Smooth muscle cell (in vitro differentiated cells): ENCODE data around the gene RBPJL. TPM values are rescaled to one million over a fixed set of nuclear protein-coding genes. Genes with fewer than 3 reads are reported as not detected.

Experiments
- DNase-seq: peaks from one replicate; lab custom pipeline; 2025; ENCODE audit not compliant: unreplicated experiment; lab: John Stamatoyannopoulos, UW
- H2AFZ ChIP-seq: fragments of 200-600 bp; sonication (generic); 2 replicates; pipeline ENCODE4 v1.6.0; 2016; ENCODE audit warnings: antibody characterized with exemption, low read depth, mild to moderate bottlenecking
- H3F3A ChIP-seq: fragments of 200-600 bp; sonication (generic); 2 replicates; pipeline ENCODE4 v1.6.0; 2017; ENCODE audit warnings: antibody characterized with exemption, low read depth
- H3K27ac ChIP-seq: fragments of 200-600 bp; sonication (generic); 2 replicates; pipeline ENCODE4 v1.5.1; 2016; ENCODE audit warnings: low read depth, mild to moderate bottlenecking
- H3K27me3 ChIP-seq: fragments of 200-600 bp; sonication (generic); 2 replicates; pipeline ENCODE4 v1.6.1; 2016; ENCODE audit warnings: low read depth, mild to moderate bottlenecking
- H3K36me3 ChIP-seq: fragments of 200-600 bp; sonication (generic); 2 replicates; pipeline ENCODE4 v1.5.1; 2016; ENCODE audit warnings: low read depth
- H3K4me1 ChIP-seq: fragments of 200-600 bp; sonication (generic); 2 replicates; pipeline ENCODE4 v1.5.1; 2016; ENCODE audit warnings: low read depth
- H3K4me2 ChIP-seq: fragments of 200-600 bp; sonication (generic); 2 replicates; pipeline ENCODE4 v1.6.0; 2016; ENCODE audit warnings: mild to moderate bottlenecking
- H3K4me3 ChIP-seq: fragments of 200-600 bp; sonication (generic); 2 replicates; pipeline ENCODE4 v1.5.1; 2016; ENCODE audit warnings: mild to moderate bottlenecking
- H3K79me2 ChIP-seq: fragments of 200-600 bp; sonication (generic); 2 replicates; pipeline ENCODE4 v1.6.0; 2016; ENCODE audit warnings: low read depth, mild to moderate bottlenecking
- H3K9ac ChIP-seq: fragments of 200-600 bp; sonication (generic); 2 replicates; pipeline ENCODE4 v1.6.0; 2016; ENCODE audit warnings: low read depth
- H3K9me3 ChIP-seq: fragments of 200-600 bp; sonication (generic); replicated peaks from 2 replicates; pipeline ENCODE4 v1.5.1; 2016; ENCODE audit warnings: low read depth
- H4K20me1 ChIP-seq: fragments of 200-600 bp; sonication (generic); 2 replicates; pipeline ENCODE4 v1.6.0; 2016; ENCODE audit warnings: low read depth
- CTCF ChIP-seq: fragments of 200-600 bp; sonication (generic); IDR thresholded peaks from 2 replicates; pipeline ENCODE4 v1.5.1; 2017; ENCODE audit warnings: borderline replicate concordance, mild to moderate bottlenecking, antibody characterized with exemption; ENCODE audit not compliant: insufficient read depth, poor library complexity, severe bottlenecking
- WGBS: methylation state at CpG from one replicate; pipeline ENCODE4 v1.1.7; 2016; ENCODE audit warnings: low lambda C conversion rate; 5-methylcytosine and 5-hydroxymethylcytosine counted together
- polyA plus RNA-seq: library from polyadenylated mRNA; unstranded; fragments of >200 nt; fragmentation: Nextera tagmentation; extraction: Ambion mirVana; gene quantifications from 2 replicates; pipeline ENCODE4 v1.2.1, GENCODE V29; 2016
- total RNA-seq: library from RNA; depleted of rRNA; stranded (reverse); fragments of >200 nt; gene quantifications from 2 replicates; pipeline ENCODE4 v1.2.3, GENCODE V29; 2014

The RBPJL gene
- total and polyA plus RNA-seq, 2 experiments from 2014 or later: not detected

- no peaks in the 10 kb centered on the region for H3K9me3 ChIP-seq
- H3F3A ChIP-seq: no peaks in the 10 kb centered on the region
- no peak overlapping the region for H3K4me3 ChIP-seq
- no peak overlapping the region for H3K9ac ChIP-seq
- DNase-seq: no peak
- no peak overlapping the region for H2AFZ ChIP-seq
- H3K79me2 ChIP-seq: no peaks in the 10 kb centered on the region
- WGBS: 94% methylated on average over 4 of the region's 4 CpGs
- H3K27me3 ChIP-seq: no peaks in the 10 kb centered on the region
- no peaks in the 10 kb centered on the region for H3K36me3 ChIP-seq
- H4K20me1 ChIP-seq: no peaks in the 10 kb centered on the region
- H3K4me1 ChIP-seq: no peaks in the 10 kb centered on the region
- H3K27ac ChIP-seq: no peak overlapping the region
- no peak overlapping the region for H3K4me2 ChIP-seq
- TF ChIP-seq CTCF: no peak
Observed at GRCh38 chr20:45315672-45316071, 9.0 kb downstream of the RBPJL start.

- Histone ChIP-seq H3K4me2 (no peak overlapping the region), H3F3A (no peaks in the 10 kb centered on the region), H3K79me2 (no peaks in the 10 kb centered on the region), H3K27ac (no peak overlapping the region), H3K4me3 (no peak overlapping the region), H3K9me3 (no peaks in the 10 kb centered on the region), H3K4me1 (no peaks in the 10 kb centered on the region), H4K20me1 (no peaks in the 10 kb centered on the region), H3K9ac (no peak overlapping the region), H3K36me3 (no peaks in the 10 kb centered on the region), H3K27me3 (no peaks in the 10 kb centered on the region), H2AFZ (no peak overlapping the region)
- no peak for DNase-seq
- WGBS: 96% methylated on average over 53 of the region's 71 CpGs
- no peak for TF ChIP-seq CTCF
Observed at GRCh38 chr20:45316150-45317080, 9.8 kb downstream of the RBPJL start.

- WGBS: 80% methylated on average over 3 of the region's 3 CpGs
- Histone ChIP-seq H3K9ac (no peak overlapping the region), H3K9me3 (no peaks in the 10 kb centered on the region), H3K27me3 (no peaks in the 10 kb centered on the region), H3K4me2 (no peak overlapping the region), H4K20me1 (no peaks in the 10 kb centered on the region), H3K4me3 (no peak overlapping the region), H3K27ac (no peak overlapping the region), H3K79me2 (no peaks in the 10 kb centered on the region), H2AFZ (no peak overlapping the region), H3F3A (no peaks in the 10 kb centered on the region), H3K36me3 (no peaks in the 10 kb centered on the region), H3K4me1 (no peaks in the 10 kb centered on the region)
- TF ChIP-seq CTCF: no peak
- DNase-seq: no peak
Observed at GRCh38 chr20:45317826-45318225, 11.2 kb downstream of the RBPJL start.
